ENCODE data around the gene GSPT1. TPM values are rescaled to one million over a fixed set of nuclear protein-coding genes. Genes with fewer than 3 reads are reported as not detected.

The GSPT1 gene
- total RNA-seq, 2 donors from 2014 or later, result 50.4 to 81.1 TPM

DNA sequence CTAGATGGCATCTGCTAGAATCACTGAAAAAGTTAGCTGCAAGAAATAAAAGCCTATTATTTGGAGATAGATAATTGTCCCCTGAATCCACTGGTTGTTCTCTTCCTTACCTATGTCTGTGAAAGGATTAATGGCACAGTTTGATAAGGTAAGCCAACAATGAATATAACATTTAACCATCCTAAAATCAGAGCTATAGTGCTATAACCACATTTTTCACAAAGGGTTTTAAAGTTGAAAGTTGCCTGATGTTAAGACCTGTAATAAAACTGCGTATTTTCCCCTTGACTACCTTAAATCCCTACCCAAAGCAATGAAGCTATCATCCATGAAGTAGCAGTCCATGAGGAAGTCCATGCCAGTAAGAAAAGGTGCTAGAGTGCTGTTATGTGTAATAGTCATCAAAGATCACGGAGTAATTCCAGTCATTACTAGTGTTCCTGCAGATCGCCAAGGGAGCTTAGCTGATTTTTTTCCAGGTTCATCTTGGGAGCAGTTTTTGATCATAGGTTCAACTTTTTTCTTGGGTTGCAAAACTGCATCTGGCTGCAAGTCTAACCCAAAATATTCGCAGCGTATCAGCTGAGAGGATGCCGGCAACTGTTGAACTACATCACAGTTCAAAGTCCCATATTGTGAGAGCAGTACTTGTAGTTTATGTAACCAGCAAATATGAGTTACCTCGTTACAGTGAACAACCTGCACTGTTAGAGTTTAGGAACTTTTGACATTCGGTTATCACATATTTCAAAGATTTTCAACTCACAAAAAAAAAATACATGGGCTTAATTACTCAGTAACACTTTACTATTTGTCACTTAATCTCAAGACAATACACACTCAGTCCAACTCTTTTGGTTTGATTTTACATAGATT, 46.2 kb downstream of the GSPT1 start:
- H3K27ac ChIP-seq, result peak overlapping the region; percentile 17 to 40
- DNase-seq (ENCODE audit: low spot score), result no peak
- no peaks in the 10 kb centered on the region for H3K9me3 ChIP-seq
- ATAC-seq (ENCODE audit: insufficient number of reproducible peaks, low FRiP score, low read depth), result no peak
- H3K4me3 ChIP-seq, result no peak overlapping the region
- H3K4me1 ChIP-seq (ENCODE audit: control insufficient read depth in 1 of 2, low read depth in 2 of 2), result peaks cover 18 to 55% of the 10 kb centered on the region in 2 donors
- peaks cover 14% of the 10 kb centered on the region for H3K36me3 ChIP-seq
- TF ChIP-seq, protein P1, sequence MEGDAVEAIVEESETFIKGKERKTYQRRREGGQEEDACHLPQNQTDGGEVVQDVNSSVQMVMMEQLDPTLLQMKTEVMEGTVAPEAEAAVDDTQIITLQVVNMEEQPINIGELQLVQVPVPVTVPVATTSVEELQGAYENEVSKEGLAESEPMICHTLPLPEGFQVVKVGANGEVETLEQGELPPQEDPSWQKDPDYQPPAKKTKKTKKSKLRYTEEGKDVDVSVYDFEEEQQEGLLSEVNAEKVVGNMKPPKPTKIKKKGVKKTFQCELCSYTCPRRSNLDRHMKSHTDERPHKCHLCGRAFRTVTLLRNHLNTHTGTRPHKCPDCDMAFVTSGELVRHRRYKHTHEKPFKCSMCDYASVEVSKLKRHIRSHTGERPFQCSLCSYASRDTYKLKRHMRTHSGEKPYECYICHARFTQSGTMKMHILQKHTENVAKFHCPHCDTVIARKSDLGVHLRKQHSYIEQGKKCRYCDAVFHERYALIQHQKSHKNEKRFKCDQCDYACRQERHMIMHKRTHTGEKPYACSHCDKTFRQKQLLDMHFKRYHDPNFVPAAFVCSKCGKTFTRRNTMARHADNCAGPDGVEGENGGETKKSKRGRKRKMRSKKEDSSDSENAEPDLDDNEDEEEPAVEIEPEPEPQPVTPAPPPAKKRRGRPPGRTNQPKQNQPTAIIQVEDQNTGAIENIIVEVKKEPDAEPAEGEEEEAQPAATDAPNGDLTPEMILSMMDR (IDR thresholded peaks at IDR 0.05), result no peak
- no peaks in the 10 kb centered on the region for H3K27me3 ChIP-seq (replicated peaks; ENCODE audit: insufficient read depth)

DNA sequence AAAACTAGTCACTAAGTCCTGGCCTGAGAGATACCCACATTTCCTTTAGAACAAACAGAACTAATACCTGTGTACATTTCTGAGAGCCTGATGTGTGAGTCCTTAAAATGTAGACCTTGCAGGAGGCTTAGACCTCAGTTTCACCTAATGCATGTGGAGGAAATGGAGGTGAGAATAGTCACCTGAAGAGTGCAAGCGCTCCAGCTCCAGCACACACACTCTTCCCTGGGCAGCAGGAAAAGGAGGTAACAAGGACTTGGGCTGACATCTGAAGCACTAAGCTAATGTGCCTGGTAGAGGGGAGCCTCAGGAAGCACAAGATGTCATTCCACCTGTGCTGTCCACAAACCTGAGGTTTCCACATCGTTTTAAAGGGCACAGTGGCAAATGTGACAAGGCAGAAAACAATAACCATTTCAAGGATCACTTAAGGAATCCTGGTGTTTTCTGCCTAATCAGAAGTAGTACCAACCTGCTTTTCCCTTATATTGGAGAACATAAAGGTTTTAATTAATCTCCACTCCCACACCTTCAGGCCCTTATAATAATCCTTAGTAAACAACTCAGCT, 47.3 kb downstream of the GSPT1 start:
- no peak for ATAC-seq (ENCODE audit: insufficient number of reproducible peaks, low FRiP score, low read depth)
- peak overlapping the region in 1 of 2 donors; percentile 17 for H3K27ac ChIP-seq
- peaks cover 18 to 57% of the 10 kb centered on the region in 2 donors for H3K4me1 ChIP-seq (ENCODE audit: control insufficient read depth in 1 of 2, low read depth in 2 of 2)
- DNase-seq (ENCODE audit: low spot score), result no peak
- no peaks in the 10 kb centered on the region for H3K27me3 ChIP-seq (replicated peaks; ENCODE audit: insufficient read depth)
- no peak overlapping the region for H3K4me3 ChIP-seq
- peaks cover 11% of the 10 kb centered on the region for H3K36me3 ChIP-seq
- no peaks in the 10 kb centered on the region for H3K9me3 ChIP-seq
- TF ChIP-seq, protein P1 (IDR thresholded peaks at IDR 0.05), result no peak

DNA sequence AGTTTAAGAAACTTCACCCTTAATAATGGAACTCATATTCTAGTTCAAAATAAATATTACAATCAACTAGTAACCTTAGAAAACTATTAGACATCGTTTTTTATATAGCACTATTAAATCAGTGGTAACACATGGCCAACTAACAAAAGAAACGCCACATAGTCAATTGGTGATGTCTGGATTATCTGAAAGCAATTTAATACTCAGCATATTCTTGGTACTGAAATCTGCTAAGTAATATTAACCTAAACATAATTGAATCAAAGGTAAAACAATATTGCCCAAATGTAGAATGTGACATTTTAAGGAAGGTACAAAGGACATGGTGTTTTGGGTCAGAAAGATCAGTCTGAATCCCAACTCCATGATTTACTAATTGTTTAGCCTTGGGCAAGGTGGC, 53.3 kb downstream of the GSPT1 start:
- H3K4me3 ChIP-seq, result no peak overlapping the region
- DNase-seq (ENCODE audit: low spot score) (no peak), ATAC-seq (ENCODE audit: insufficient number of reproducible peaks, low FRiP score, low read depth) (no peak)

DNA sequence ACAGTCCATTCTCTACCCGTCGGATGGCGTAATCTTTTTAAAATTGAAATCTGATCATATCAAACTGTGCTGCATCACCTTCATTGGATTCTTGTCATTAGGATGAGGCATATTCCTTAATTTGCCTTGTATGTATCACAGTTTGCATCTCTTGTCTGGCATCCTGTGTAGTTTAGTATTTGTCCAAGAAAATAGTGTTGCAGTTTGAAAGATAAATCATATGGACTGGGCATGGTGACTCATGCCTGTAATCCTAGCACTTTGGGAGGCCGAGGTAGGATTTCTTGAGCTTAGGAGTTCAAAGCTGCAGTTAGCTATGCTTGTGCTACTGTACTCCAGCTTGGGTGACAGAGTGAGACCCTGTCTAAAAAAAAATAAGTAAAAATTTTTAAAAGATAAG, 58.6 kb downstream of the GSPT1 start:
- Histone ChIP-seq H3K27ac (no peak overlapping the region), H3K4me3 (no peak overlapping the region), H3K27me3 (replicated peaks; ENCODE audit: insufficient read depth) (no peaks in the 10 kb centered on the region), H3K36me3 (no peaks in the 10 kb centered on the region), H3K4me1 (ENCODE audit: control insufficient read depth in 1 of 2, low read depth in 2 of 2) (peaks cover 18 to 19% of the 10 kb centered on the region in 2 donors), H3K9me3 (no peaks in the 10 kb centered on the region)
- TF ChIP-seq, protein P1 (IDR thresholded peaks at IDR 0.05), result no peak
- no peak for DNase-seq (ENCODE audit: low spot score)
- no peak for ATAC-seq (ENCODE audit: insufficient number of reproducible peaks, low FRiP score, low read depth)

More for the DNA sequence above, 53.3 kb downstream of the GSPT1 start:
- Histone ChIP-seq H3K36me3 (no peaks in the 10 kb centered on the region), H3K9me3 (no peaks in the 10 kb centered on the region), H3K27ac (no peak overlapping the region), H3K27me3 (replicated peaks; ENCODE audit: insufficient read depth) (no peaks in the 10 kb centered on the region), H3K4me1 (ENCODE audit: control insufficient read depth in 1 of 2, low read depth in 2 of 2) (peaks cover 0 to 25% of the 10 kb centered on the region in 2 donors)
- TF ChIP-seq, protein P1 (IDR thresholded peaks at IDR 0.05), result no peak

DNA sequence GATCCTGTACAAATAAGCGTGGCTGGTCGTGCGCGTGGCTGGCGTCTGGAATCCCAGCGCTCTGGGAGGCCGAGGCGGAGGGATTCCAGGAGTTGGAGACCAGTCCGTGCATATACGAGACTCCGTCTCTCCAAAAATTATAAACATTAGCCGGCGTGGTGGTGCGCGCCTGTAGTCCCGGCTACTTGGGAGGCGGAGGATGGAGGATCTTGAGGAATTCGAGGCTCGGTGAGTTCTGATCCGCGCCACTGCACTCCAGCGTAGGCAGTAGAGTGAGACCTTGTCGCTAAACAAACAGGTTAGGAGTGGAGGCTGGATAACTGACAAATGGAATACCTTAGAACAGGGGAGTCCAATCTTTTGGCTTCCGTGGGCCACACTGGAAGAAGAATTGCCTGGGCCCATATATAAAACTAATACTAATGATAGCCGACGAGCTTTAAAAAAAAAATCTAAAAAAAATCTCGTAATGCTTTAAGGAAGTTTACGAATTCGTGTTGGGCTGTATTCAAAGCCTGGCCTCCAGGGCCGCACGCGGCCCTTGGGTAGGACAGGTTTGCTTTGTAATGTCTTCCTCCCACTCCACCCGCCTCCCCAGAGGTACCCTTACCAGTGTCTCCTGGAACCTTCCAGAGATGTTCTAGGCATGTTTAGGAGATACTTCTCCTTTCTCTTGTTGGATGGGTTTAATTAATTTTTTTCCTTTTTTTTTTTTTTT, 63.5 kb downstream of the GSPT1 start:
- ATAC-seq (ENCODE audit: insufficient number of reproducible peaks, low FRiP score, low read depth), result no peak
- H3K4me1 ChIP-seq (ENCODE audit: control insufficient read depth in 1 of 2, low read depth in 2 of 2), result peaks cover 27 to 31% of the 10 kb centered on the region in 2 donors
- peak overlapping the region; percentile 83 for H3K4me3 ChIP-seq
- no peak for DNase-seq (ENCODE audit: low spot score)
- H3K9me3 ChIP-seq, result no peaks in the 10 kb centered on the region
- no peaks in the 10 kb centered on the region for H3K27me3 ChIP-seq (replicated peaks; ENCODE audit: insufficient read depth)
- peaks cover under 1% of the 10 kb centered on the region for H3K36me3 ChIP-seq
- TF ChIP-seq, protein P1 (IDR thresholded peaks at IDR 0.05), result no peak
- peak overlapping the region; percentile 83 to 86 for H3K27ac ChIP-seq
